ENCODE data around the gene GPC6.

DNA sequence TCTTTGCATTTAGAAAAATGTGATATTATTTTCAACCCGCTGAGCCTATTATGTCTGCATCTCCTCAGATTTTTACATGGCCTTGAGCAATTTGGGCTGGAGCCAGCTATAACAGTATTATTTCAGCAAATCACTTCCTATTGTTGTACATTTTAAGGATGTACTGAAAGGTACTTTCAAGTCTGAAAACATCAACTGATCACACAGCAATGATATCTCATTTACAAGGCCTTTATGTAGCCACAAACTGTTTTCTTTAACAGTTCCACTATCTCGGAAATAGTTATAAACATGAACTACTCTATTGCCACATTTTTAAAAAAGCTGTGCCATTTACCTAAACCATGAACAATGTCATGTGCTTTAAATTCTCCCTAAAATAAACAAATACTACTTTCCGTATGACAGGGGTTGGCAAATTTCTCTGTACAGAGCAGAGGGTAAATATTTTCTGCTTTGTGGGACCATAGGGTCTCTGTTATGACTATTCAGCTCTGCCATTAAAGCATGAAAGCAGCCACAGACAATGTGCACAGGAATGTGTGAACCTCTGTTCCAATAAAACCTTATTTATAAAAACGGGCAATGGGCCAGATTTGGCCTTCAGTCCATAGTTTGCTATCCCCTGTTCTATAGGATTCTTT is 560.4 kb downstream of the GPC6 start:
- TF ChIP-seq, protein P1, sequence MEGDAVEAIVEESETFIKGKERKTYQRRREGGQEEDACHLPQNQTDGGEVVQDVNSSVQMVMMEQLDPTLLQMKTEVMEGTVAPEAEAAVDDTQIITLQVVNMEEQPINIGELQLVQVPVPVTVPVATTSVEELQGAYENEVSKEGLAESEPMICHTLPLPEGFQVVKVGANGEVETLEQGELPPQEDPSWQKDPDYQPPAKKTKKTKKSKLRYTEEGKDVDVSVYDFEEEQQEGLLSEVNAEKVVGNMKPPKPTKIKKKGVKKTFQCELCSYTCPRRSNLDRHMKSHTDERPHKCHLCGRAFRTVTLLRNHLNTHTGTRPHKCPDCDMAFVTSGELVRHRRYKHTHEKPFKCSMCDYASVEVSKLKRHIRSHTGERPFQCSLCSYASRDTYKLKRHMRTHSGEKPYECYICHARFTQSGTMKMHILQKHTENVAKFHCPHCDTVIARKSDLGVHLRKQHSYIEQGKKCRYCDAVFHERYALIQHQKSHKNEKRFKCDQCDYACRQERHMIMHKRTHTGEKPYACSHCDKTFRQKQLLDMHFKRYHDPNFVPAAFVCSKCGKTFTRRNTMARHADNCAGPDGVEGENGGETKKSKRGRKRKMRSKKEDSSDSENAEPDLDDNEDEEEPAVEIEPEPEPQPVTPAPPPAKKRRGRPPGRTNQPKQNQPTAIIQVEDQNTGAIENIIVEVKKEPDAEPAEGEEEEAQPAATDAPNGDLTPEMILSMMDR (conservative IDR thresholded peaks at IDR 0.05), result no peak
- no peak for TF ChIP-seq ZFX (IDR thresholded peaks at IDR 0.05)
